ENCODE measurements around the gene TMEM236.

Gene TMEM236

DNA sequence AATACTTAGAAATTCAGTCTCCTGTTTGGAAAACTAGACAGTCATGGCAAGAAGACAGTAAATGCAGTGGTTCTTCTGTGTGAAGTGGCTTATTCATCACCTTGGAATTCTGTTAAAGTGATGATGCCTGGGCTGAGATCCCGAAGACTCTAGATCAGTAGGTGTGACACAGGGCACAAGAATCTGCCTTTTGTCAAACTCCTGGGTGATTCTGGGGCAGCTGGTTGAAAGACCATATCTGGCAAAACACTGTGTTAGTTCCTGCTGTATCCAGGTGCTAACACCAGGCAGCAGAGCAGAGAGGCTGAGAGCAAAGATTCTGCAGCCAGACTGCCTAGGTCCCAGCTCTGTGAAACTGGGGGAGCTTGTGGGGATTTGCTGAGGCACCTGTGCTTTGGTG, 83.7 kb downstream of the TMEM236 start:
- no peak for DNase-seq

DNA sequence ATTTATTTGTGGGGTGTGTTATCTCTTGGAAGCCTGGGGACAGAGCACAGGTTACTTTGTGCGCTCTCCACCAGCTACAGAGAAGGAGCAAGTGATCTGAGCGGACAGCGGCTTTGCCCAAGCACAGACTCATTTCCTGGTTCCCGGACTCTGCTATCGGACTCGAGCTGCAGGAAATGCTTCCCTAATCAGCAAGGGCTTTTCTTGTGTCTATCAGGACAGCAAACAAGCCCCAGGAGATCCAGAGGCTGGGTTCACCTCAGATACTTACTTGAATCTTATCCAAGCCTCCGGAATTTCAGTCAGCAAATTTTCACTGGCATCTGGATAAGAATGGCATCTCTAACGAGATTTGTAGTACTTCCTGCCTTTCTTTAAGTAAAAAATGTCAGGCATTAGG, 84.9 kb downstream of the TMEM236 start:
- no peak for DNase-seq

DNA sequence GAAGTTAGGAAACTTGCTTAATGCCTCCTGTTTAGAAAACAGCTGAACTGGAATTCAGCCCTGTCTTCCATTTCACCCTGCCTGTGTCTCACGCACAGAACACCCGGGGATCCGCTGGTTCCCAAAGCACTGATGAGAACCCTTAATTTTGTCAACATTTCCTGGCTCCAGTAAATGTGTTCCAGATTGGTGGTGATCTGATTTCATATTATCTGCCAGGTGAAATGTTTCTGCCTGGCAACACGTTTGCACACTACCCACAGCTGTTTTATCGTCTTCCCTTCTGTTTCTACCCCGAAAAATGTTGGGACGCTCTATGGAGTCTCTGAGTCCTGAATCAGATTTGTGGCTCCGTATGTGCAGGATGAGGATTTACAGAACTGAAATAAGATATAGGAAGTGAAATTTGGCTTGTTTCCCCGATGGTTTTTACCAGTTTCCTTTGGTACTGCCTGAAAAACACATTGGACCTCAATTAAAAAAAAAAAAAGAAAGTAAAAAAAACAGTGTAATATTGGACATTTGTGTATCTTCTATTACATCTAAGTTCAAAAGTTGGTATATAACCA, 86.2 kb downstream of the TMEM236 start:
- DNase-seq = no peak

- no peak for DNase-seq
Measured at GRCh38 chr10:17841050-17841449, 89.0 kb downstream of the TMEM236 start.

GRCh38 chr10:17842641-17843040, 90.6 kb downstream of the TMEM236 start:
- DNase-seq = no peak

- no peak for DNase-seq
Measured at GRCh38 chr10:17847585-17848296, 95.7 kb downstream of the TMEM236 start.

DNA sequence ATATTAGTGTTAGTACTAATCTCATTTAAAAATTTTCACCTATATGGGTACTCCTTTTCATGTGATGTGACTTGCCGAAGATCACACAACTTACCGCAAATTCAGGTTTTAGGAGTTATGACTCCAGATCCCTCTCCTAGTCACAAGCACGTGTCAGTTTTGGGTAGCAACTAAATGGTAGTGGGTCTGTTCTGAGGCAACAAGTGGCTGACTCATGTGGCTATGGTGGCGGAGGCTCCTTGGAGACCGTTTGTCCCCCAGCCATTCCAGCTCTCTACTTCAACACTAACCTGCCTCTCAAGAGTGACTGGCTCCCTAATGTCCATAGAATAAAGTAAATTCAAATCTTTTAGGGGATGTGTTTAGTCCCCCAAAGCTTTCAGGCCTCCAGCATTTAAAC, 96.6 kb downstream of the TMEM236 start:
- no peak for DNase-seq
